ENCODE results near the gene DTX3.
"Not testable (repeated sequence)": the region's sequence is repeated elsewhere in the genome, so short reads cannot be mapped to it uniquely, and the experiment has no call there.

DTX3 gene

DNA sequence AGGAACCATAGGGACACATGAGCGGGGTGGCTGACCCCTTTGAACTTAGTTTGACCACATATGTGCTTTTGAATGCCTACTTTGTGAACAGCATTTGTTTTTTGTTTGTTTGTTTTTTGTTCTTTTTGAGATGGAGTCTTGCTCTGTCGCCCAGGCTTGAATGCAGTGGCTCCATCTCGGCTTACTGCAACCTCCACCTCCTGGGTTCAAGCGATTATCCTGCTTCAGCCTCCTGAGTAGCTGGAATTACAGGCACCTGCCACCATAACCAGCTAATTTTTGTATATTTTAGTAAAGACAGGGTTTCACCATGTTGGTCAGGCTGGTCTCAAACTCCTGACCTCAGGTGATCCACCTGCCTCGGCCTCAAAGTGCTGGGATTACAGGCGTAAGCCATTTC lies 13.8 kb downstream of the DTX3 start:
- not testable (repeated sequence) for DNase-seq (ENCODE audit: low read depth, low spot score)

DNA sequence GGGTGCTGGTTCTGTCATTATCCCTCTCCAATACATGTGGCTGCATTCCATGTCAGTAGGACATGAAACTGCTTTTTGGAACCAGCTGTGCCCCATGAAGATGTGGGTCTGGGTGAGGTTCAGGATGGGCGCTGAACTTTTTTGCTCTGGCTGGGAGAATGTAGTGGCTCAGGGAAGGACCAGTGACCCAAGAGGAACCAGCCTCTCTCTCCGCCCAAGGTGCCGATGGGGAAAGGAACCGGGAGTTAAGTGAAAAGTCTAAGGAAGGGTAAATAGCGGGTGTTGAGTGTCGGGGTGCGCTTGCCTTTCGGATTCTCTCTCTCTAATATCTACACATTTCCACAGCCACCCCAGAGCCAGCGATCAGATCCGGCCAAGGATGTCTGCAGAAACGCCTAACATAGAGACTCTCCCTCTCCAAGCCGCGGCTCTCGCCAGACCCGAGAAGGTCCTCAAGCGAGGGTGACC lies 14.4 kb downstream of the DTX3 start:
- no peak for DNase-seq (ENCODE audit: low read depth, low spot score)
- no peak overlapping the region for H3K27ac ChIP-seq

More for the DNA sequence above, 13.8 kb downstream of the DTX3 start:
- not testable (repeated sequence) for H3K27ac ChIP-seq

DNA sequence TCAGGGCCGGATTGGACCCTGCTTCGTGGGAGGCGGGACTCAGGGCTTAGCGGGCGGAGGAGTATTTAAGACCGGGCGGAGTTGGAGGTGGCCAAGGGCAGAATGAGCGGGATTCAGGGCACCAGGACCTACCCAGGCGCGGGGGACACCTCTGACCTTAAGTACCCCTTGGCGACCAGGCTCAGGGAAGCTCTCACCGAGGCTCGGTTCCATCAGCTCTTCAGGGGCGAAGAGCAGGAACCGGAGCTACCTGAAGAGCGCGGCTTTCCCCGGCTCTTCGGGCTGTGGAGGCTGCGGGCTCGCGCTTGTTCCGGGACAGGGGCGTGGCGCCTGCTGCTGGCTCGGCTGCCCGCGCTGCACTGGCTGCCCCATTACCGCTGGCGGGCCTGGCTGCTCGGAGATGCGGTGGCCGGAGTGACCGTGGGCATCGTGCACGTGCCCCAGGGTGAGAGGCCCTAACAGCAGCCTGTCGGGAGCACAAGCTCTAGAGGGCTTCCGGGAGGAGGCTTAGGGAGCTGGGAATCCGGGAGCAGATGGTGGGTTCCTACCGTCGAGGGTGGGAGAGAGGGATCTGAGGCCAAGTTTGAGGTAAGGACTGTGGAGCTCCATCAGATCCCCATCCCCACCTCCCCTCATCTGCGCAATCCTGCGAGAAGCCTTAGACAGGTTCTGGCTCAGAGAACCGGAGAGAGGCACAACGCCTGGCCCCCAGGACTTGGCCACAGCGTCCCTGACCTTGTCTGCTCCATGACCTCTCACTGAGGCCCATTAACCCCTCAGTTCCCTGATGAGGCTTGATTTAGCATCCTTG lies 15.0 kb downstream of the DTX3 start:
- no peak for DNase-seq (ENCODE audit: low read depth, low spot score)
- no peak overlapping the region for H3K27ac ChIP-seq

DNA sequence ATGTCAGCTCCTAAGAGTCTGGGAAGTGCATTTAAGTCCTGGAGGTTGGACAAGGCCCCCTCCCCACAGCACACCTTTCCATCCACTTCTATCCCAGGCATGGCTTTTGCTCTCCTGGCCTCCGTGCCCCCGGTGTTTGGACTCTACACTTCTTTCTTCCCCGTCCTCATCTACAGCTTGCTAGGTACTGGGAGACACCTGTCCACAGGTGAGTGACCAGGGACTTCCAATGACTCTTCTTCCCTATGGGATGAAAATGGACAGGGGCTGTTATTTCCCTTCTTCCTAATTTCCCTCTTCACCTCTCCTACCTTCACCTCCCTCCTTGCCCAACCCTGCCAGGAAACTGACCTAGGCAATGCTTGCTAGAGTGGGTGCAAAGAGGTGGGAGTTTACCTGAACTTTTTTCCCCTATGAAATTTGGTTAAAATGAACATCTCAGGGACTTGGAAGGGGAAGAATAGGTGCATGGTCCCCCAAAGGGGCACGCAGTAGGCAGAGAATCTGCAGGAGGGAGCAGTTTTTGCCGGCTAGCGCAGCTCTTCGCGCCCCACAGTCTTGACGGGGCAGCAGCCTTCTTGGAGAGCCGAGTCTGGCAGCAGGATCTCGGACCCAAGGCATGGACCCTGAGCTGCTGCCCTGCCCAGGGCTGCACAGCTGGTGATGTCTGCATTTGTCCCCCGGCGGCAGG lies 15.8 kb downstream of the DTX3 start:
- DNase-seq (ENCODE audit: low read depth, low spot score): no peak
- no peak overlapping the region for H3K27ac ChIP-seq

DNA sequence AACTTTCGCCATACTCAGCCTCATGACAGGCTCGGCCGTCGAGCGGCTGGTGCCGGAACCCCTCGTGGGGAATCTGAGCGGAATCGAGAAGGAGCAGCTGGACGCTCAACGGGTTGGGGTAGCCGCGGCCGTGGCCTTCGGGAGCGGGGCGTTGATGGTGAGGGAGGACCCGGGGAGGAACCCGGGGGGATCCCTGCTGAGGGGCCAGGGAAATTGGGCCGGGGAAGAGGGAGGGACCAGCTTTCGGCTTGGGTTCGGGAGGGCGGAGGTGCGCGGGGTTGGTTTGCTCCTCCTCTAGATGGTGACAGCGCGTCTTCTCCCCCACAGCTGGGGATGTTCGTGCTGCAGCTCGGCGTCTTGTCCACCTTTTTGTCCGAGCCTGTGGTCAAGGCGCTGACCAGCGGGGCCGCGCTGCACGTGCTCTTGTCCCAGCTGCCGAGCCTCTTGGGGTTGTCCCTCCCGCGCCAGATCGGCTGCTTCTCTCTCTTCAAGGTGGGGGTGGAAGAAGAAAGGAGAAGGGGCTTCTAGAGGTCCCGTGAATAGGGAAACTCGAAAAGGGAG lies 16.4 kb downstream of the DTX3 start:
- DNase-seq (ENCODE audit: low read depth, low spot score): no peak
- H3K27ac ChIP-seq: no peak overlapping the region

DNA sequence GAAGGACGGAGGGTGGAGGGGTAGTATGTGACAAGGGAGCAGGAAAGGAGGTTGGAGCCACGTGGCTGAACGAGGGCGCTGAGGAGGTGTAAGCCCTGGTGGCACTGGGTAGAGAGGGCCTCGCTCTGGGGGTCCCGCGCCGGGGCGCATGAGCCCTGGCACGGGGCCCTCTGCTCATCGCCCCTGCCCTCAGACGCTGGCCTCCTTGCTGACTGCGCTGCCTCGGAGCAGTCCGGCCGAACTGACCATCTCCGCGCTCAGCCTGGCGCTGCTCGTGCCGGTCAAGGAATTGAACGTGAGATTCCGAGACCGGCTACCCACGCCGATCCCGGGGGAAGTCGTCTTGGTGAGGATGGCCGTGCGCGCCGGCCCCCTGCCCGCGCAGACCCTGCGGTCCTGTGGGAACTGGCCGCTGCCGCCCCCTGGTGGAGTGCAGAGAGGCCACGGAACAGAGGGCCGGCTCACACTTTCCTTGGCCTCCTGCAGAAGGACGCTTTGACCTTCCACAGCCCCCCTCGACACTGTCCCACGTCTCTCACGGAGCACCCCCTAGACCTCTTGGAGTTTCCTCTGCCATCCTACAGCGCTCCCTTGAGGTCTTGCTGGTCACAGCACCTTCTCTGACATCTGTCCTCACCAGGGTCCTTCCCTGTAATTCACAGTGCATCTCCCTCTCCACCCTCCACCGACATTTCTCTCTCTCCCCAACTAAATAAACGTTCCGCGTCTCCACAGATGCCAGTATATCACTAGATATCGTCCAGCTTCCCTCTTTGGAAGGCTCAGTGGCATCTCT lies 17.1 kb downstream of the DTX3 start:
- no peak for DNase-seq (ENCODE audit: low read depth, low spot score)
- no peak overlapping the region for H3K27ac ChIP-seq

DNA sequence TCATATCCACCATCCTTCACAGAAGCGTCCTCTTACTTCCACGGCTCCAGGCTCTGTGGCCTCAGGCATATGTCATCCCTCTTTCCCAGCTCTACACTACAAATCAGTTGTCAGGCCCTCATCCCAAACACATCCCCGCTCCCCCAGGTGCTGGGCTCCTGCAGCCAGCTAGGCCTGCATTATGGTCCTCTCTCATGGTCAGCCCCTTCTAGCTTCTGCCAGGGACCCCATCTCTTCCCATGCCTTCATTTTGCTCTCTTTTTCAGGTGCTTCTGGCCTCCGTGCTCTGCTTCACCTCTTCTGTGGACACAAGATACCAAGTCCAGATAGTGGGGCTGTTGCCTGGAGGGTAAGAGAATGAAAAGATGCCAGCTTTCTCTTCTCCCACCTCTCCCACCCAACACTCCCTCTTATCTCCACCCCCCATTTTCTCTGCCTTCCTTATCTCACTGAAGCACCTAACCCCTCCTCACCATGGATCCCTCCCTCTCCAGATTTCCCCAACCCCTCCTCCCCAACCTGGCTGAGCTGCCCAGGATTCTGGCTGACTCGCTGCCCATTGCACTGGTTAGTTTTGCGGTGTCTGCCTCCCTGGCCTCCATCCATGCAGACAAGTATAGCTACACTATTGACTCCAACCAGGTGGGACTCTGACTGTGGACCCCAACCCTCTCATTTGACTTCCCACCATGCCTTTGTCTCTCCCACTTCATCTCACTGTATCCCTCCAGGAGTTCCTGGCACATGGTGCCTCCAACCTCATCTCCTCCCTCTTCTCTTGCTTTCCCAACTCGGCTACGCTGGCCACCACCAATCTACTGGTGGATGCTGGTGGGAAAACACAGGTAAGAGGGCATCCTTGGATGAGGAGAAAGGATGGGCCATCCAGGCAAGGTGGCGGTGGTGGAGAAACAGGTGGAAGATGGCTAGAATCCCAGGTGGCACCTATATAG lies 17.9 kb downstream of the DTX3 start:
- no peak for DNase-seq (ENCODE audit: low read depth, low spot score)
- no peak overlapping the region for H3K27ac ChIP-seq

DNA sequence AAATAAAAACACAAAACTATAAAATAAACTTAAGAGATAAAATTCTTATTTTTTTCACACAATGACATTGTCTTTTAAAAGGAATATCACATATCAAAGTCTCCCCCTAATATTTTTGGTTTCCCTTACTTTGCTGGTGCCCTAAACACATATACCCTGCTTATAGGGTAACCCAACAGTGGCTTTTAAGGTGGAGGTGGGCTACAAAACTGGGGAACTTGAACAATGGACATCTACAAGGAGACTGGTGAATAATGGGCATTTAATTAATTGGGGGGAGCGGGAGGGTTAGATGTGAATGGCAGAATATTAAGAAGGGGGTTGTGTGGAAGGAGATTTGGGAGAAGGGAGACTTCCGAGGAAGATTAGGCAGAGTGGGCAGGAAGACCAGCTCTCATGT lies 18.8 kb downstream of the DTX3 start:
- no peak for DNase-seq (ENCODE audit: low read depth, low spot score)
- no peak overlapping the region for H3K27ac ChIP-seq

DNA sequence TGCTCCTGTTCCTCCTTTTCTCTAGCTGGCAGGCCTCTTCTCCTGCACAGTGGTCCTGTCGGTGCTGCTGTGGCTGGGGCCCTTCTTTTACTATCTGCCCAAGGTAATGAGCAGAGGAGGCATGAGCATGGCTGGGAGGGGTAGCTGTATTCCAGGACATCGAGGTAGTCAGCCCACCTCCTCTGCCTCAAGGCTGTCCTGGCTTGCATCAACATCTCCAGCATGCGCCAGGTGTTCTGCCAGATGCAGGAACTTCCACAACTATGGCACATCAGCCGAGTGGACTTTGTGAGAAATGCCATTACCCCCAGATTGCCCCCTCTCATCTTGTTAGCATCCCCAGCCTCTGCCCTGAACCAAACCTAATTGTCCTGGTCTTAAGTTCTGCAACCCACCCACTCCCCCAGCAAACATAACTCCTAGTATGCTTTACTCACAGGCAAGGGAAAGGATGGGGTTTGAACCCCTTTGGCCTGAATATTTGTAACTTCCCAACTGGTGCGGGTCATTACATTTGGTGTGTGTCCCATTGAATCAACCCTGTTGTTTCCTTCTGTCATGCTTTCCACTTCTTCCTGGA lies 19.3 kb downstream of the DTX3 start:
- H3K27ac ChIP-seq: no peak overlapping the region
- no peak for DNase-seq (ENCODE audit: low read depth, low spot score)

DNA sequence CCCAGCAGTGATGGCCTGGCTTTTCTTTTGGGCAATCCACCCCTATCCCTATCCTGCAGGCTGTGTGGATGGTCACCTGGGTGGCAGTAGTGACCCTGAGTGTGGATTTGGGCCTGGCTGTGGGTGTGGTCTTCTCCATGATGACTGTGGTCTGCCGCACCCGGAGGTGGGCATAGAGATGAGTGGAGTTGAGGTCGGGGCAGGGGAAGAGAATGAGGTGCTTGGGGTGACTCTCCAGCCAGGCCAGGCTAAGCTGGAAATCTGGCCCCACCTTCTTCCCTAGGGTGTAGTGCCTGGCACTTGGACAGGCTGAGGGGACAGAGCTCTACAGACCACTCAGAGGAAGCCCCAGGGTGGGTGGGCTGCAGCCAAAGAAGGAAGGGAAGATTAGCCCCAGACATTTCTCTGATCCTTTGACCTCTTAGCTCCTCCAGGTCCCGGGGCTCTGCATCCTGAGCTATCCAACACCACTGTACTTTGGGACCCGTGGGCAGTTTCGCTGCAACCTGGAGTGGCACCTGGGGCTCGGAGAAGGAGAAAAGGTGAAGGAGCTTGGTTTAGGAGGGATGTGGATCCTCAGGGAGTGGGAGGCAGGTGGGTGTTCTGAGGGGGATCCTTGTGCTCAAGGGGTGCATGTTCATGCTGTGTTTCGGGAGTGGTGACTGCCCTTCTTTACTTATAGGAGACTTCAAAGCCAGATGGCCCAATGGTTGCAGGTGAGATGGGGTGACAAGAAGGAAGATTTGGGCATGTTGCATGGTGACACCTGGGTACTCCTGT lies 20.0 kb downstream of the DTX3 start:
- DNase-seq (ENCODE audit: low read depth, low spot score): no peak
- no peak overlapping the region for H3K27ac ChIP-seq

DNA sequence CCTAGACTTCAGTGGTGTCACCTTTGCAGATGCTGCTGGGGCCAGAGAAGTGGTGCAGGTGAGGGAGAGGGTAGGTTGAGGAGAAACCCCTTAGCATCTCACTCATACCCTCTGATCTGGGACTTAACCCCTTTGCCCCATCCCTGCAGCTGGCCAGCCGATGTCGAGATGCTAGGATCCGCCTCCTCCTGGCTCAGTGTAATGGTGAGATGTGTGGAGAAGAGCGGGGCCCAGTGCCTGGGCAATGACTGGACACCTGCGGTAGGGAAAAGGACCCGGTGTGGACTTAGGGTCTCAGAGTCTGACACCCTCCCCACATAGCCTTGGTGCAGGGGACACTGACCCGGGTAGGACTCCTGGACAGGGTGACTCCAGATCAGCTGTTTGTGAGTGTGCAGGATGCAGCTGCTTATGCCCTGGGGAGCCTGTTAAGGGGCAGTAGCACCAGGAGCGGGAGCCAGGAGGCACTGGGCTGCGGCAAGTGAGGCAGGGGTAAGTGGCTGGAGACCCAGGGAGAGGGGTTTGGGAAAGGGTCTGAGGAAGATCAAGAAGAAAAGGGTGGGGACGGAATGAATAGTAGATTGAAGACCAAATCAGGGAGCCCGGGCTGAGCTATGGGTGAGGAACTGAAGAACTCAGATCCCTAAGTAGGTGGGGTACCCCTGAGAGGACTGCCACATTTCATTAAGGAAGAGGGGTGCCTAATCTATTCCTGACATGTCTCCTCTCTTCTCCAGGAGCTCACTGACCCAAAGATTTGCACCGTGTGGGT lies 20.8 kb downstream of the DTX3 start:
- DNase-seq (ENCODE audit: low read depth, low spot score): no peak
- no peak overlapping the region for H3K27ac ChIP-seq

DNA sequence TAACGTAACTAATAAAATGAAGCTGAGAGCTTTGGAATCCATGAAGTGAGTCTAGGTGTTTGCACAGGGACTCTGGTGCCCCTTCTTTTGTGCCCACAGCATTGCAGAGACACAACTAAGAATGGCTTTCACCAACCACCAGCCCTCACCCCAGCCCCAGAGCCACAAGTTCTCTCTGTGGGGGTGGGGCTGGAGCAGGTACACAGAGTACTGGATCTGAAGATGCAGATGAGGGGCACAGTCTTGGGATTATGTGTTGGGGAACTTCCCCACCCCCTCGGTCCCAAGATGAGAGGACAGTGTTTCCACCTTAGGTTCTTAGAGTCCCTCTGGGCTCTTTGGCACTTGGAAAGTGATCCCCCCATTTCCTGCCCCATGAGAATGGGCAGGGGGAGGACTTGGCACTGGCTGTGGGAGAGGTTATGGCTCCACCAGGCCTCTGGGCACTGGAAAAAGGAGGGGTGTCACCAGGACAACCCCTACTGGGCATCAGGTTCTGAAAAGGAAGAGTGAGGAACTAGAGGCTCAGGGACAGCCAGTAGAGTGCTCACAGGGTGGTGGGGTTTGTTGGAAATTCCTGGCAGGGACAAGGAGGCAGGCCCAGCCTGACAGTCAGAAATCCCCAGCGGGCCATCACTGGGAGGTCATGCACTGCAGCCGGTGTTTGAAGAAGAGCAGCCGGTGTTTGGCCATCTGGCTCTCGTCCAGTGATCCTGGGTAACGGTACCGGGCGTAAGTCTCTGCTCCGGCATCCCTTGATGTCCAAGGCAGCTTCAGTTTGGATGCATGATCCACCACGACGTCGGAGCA lies 21.7 kb downstream of the DTX3 start:
- DNase-seq (ENCODE audit: low read depth, low spot score): no peak

DNA sequence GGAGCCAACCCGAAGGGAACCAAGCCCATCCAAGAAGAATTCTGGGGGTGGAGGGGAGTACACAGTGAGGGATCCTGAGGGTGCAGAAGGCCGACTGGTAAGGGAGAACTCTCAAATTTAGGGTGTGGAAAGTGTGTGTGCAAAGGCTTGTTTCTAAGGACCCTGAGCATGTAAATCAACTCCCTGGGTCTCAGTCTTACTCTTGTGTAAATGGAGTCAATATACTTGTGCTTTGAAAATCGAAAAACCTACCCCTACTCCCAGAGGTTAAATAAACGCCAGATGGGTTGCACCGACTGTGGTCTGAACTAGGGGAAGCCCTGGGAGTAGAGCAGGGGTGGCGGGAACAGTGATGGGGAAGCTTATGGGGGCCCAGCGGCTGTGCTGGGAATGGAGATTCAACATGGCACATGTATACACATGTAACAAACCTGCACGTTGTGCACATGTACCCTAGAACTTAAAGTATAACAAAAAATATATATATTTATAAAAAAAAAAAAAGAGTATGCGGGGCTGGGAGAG lies 22.4 kb downstream of the DTX3 start:
- no peak for DNase-seq (ENCODE audit: low read depth, low spot score)
- no peak overlapping the region for H3K27ac ChIP-seq

More for the DNA sequence above, 21.7 kb downstream of the DTX3 start:
- no peak overlapping the region for H3K27ac ChIP-seq

DNA sequence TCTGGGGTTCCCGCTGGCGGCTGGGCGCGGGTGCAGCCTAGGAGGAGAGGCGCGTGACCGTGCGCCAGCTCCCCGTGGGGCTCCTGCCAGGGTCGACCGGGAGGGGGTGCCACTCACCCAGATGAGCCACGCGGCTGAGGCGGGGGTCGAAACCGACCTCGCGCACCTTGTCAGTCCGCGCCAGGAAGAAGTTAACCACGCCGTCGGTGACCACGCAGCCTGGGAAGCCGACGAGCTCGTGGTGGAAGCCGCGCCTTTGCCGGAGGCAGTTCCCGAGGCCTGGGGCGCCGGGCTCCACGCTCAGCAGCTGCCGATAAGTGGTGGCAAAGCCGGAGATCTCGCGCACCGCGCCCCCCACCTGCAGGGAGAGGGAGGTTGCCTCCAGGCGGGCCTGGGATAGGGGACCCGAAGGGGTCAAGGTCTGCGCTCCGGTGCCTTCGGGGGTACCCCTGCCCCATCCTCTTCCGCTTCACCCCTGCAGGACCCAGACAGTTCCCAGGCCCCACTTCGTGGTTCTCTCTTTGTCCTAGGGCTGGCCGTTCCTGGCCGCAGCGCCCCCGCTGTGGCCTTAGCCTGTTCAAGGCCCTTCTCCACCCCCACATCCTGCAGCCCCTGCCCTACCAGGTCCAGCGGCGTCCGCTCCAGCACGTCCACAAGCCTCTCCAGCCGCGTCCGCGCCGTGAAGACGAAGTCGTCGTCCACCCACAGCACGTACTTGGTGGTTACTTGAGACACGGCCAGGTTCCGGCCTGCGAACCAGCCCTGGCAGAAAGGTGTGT lies 23.1 kb downstream of the DTX3 start:
- no peak overlapping the region for H3K27ac ChIP-seq
- DNase-seq (ENCODE audit: low read depth, low spot score): no peak

DNA sequence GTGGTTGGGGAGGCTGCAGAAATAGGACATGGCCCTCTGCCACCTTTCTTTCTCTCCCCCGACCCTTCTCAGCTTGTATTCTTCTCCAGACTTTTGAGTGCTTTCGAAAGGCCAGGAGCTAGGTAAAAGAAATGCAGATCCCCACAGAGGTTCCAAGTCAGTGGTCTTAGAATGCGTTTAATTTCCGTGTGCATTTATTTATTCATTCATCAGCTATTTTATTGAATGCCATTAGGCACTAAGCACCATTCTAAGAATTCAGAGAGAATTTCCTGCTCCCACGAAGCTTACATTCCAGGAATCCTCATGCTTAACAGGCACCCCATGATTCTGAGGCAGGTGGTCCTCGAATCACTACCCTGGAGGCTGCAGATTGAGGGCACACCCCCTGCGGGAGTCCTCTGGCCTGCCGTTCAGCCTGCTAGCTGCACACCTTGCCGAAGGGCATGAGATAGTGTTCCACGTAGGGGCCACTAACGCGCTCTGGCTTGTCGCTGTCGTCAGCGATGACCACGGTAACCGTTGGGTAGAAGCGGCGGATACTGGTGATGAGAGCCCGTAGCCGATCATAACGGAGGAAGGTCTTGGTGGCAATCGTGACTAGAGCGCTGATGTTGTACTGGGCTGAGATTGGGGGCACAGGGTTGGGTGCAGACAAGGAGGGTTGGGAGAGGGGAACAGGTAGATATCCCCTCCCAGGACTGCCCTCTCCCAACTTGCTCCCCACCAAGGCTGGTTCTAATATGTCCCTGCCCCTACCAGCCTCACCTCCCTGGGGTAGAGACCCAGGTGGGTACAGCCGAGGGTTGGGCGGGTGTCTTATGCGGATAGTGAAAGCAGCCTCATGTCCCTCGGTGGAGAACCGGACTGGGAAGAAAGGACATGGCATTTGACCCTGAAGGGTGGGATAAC lies 23.9 kb downstream of the DTX3 start:
- DNase-seq (ENCODE audit: low read depth, low spot score): no peak
- H3K27ac ChIP-seq: no peak overlapping the region
